GM18870 (cell line): Measurements from ENCODE around the gene KRT32.
"Not testable (repeated sequence)": the region's sequence is repeated elsewhere in the genome, so short reads cannot be mapped to it uniquely, and the experiment has no call there.

ENCODE experiments used
- ATAC-seq: cut with Tn5 transposase; IDR thresholded peaks from one replicate; pipeline ENCODE4 v1.9.1; 2021; ENCODE audit warnings: moderate library complexity; ENCODE audit not compliant: unreplicated experiment

KRT32 gene

GRCh38 chr17:41430376-41430775, 36.8 kb downstream of the KRT32 start:
- ATAC-seq: not testable (repeated sequence)

GRCh38 chr17:41429667-41430066, 37.5 kb downstream of the KRT32 start:
- ATAC-seq: no peak

- no peak for ATAC-seq
Observed at GRCh38 chr17:41428591-41429291, 38.4 kb downstream of the KRT32 start.

- no peak for ATAC-seq
Observed at GRCh38 chr17:41424111-41424635, 43.0 kb downstream of the KRT32 start, which contains the start of gene KRT37. Gene KRT37 (minus strand): TSS chr17:41424585. CDS start chr17:41424523, 62 bp downstream.

- not testable (repeated sequence) for ATAC-seq
Observed at GRCh38 chr17:41422586-41422985, 44.6 kb downstream of the KRT32 start.

- no peak for ATAC-seq
Observed at GRCh38 chr17:41421617-41422016, 45.6 kb downstream of the KRT32 start.

- no peak for ATAC-seq
Observed at GRCh38 chr17:41421116-41421515, 46.1 kb downstream of the KRT32 start.

- ATAC-seq: no peak
Observed at GRCh38 chr17:41420134-41420533, 47.1 kb downstream of the KRT32 start.

- no peak for ATAC-seq
Observed at GRCh38 chr17:41419716-41420115, 47.5 kb downstream of the KRT32 start.

GRCh38 chr17:41418116-41418860, 48.9 kb downstream of the KRT32 start:
- ATAC-seq: no peak

- no peak for ATAC-seq
Observed at GRCh38 chr17:41417576-41418015, 49.6 kb downstream of the KRT32 start.

GRCh38 chr17:41417127-41417526, 50.1 kb downstream of the KRT32 start:
- no peak for ATAC-seq

GRCh38 chr17:41416479-41416878, 50.7 kb downstream of the KRT32 start:
- ATAC-seq: no peak

- no peak for ATAC-seq
Observed at GRCh38 chr17:41415833-41416335, 51.3 kb downstream of the KRT32 start.

- ATAC-seq: no peak
Observed at GRCh38 chr17:41415411-41415810, 51.8 kb downstream of the KRT32 start.

- no peak for ATAC-seq
Observed at GRCh38 chr17:41413982-41414381, 53.2 kb downstream of the KRT32 start.

- ATAC-seq: no peak
Observed at GRCh38 chr17:41413353-41413957, 53.7 kb downstream of the KRT32 start.

- no peak for ATAC-seq
Observed at GRCh38 chr17:41411072-41411840, 55.9 kb downstream of the KRT32 start.
